NT2/D1 (cell line): ENCODE data around the gene EMC1.
"Not testable (repeated sequence)": the region's sequence is repeated elsewhere in the genome, so short reads cannot be mapped to it uniquely, and the experiment has no call there.

Experiments used
- DNase-seq: peaks from one replicate; pipeline ENCODE4 v3.0.0-alpha.2; 2011; ENCODE audit warnings: low read depth, low spot score
- H3K27me3 ChIP-seq: 2 replicates; pipeline ENCODE4 v1.6.0; 2011; ENCODE audit warnings: mild to moderate bottlenecking; ENCODE audit not compliant: insufficient read length, insufficient read depth
- H3K36me3 ChIP-seq: 2 replicates; pipeline ENCODE4 v1.6.1; 2011; ENCODE audit warnings: mild to moderate bottlenecking, low read length, mixed read lengths; ENCODE audit not compliant: insufficient read depth, insufficient read length
- H3K4me1 ChIP-seq: 2 replicates; pipeline ENCODE4 v1.5.1; 2011; ENCODE audit not compliant: insufficient read depth, insufficient read length
- H3K4me3 ChIP-seq: 2 replicates; pipeline ENCODE4 v1.5.1; 2011; ENCODE audit warnings: low read depth; ENCODE audit not compliant: insufficient read length
- H3K9ac ChIP-seq: 2 replicates; pipeline ENCODE4 v1.6.0; 2011; ENCODE audit warnings: low read depth; ENCODE audit not compliant: insufficient read length
- H3K9me3 ChIP-seq: 2 replicates; pipeline ENCODE4 v1.5.1; 2011; ENCODE audit warnings: mild to moderate bottlenecking, low read length; ENCODE audit not compliant: insufficient read depth
- SUZ12 ChIP-seq: IDR thresholded peaks from 2 replicates; pipeline ENCODE4 v1.6.1; 2011; ENCODE audit not compliant: insufficient read length, insufficient read depth; ENCODE audit errors: extremely low read depth
- YY1 ChIP-seq: IDR thresholded peaks from 2 replicates; pipeline ENCODE4 v1.6.1; 2011; ENCODE audit not compliant: insufficient read length, insufficient read depth
- ZNF274 ChIP-seq: IDR thresholded peaks from 2 replicates; pipeline ENCODE4 v1.6.1; 2011; ENCODE audit warnings: mild to moderate bottlenecking, low read depth, low read length

The EMC1 gene

DNA sequence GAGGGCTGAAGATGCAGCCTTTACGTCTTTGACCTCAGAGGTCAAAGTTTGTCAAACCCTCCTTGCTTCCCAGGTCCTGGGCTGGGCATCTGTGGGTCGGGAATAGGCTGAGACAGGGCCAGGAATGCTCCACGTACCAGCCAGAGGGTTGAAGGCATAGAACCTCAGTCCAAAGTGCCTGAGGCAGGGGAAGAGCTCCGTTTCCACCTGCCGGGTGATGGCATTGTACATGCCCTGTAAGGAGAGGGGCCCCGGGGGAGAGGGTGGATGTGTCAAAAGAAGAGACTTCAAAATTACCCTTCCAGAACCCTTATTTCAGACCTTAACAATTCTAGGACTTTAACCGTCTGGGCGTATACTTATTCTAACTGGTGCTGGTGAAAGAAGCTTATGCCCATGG lies 33.6 kb upstream of the EMC1 start:
- no peaks in the 10 kb centered on the region for H3K4me1 ChIP-seq
- TF ChIP-seq ZNF274: no peak
- no peak for DNase-seq
- H3K36me3 ChIP-seq: no peaks in the 10 kb centered on the region
- no peak overlapping the region for H3K4me3 ChIP-seq
- H3K27me3 ChIP-seq: no peaks in the 10 kb centered on the region
- no peaks in the 10 kb centered on the region for H3K9me3 ChIP-seq
- H3K9ac ChIP-seq: no peak overlapping the region

- no peaks in the 10 kb centered on the region for H3K9me3 ChIP-seq
- H3K27me3 ChIP-seq: no peaks in the 10 kb centered on the region
- no peaks in the 10 kb centered on the region for H3K4me1 ChIP-seq
- H3K36me3 ChIP-seq: no peaks in the 10 kb centered on the region
- DNase-seq: no peak
- no peak for TF ChIP-seq YY1
- no peak for TF ChIP-seq ZNF274
- TF ChIP-seq SUZ12: no peak
- no peak overlapping the region for H3K4me3 ChIP-seq
- H3K9ac ChIP-seq: no peak overlapping the region
Measured at GRCh38 chr1:19283891-19284290, 32.6 kb upstream of the EMC1 start.

- H3K4me3 ChIP-seq: no peak overlapping the region
- DNase-seq: no peak
- H3K27me3 ChIP-seq: no peaks in the 10 kb centered on the region
- TF ChIP-seq ZNF274 (no peak), SUZ12 (no peak), YY1 (no peak)
- H3K4me1 ChIP-seq: no peaks in the 10 kb centered on the region
- H3K9me3 ChIP-seq: no peaks in the 10 kb centered on the region
- H3K9ac ChIP-seq: no peak overlapping the region
- no peaks in the 10 kb centered on the region for H3K36me3 ChIP-seq
Measured at GRCh38 chr1:19274636-19275035, 23.3 kb upstream of the EMC1 start.

GRCh38 chr1:19273844-19274531 lies 22.7 kb upstream of the EMC1 start:
- not testable (repeated sequence) for H3K27me3 ChIP-seq, H3K9ac ChIP-seq, DNase-seq, H3K4me1 ChIP-seq, H3K4me3 ChIP-seq, H3K9me3 ChIP-seq, H3K36me3 ChIP-seq

GRCh38 chr1:19273106-19273843 lies 22.0 kb upstream of the EMC1 start:
- Histone ChIP-seq H3K4me1 (no peaks in the 10 kb centered on the region), H3K9me3 (no peaks in the 10 kb centered on the region), H3K4me3 (no peak overlapping the region), H3K27me3 (no peaks in the 10 kb centered on the region), H3K9ac (no peak overlapping the region), H3K36me3 (no peaks in the 10 kb centered on the region)
- no peak for TF ChIP-seq YY1
- no peak for TF ChIP-seq SUZ12
- TF ChIP-seq ZNF274: no peak
- DNase-seq: no peak

DNA sequence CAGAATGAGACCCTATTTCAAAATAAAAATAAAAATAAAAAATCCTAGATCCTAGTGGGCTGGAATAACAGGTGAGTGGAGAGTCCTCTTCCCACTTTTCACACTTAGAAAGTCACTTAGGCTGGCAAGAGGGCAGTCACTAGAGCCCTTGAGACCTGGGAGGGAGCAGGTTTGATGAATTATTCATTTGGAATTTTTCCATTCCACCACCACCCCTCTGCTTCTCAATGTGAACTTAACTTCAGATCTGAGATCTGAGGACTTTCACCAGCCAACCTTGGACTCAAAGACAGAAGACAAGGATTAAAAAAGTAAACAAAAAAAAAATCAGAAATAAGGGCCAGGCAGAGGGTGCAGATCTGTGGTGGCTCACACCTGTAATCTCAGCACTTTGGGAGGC lies 20.7 kb upstream of the EMC1 start:
- H3K9ac ChIP-seq: no peak overlapping the region
- DNase-seq: no peak
- no peak for TF ChIP-seq SUZ12
- TF ChIP-seq ZNF274: no peak
- TF ChIP-seq YY1: no peak
- H3K27me3 ChIP-seq: no peaks in the 10 kb centered on the region
- no peaks in the 10 kb centered on the region for H3K36me3 ChIP-seq
- H3K9me3 ChIP-seq: no peaks in the 10 kb centered on the region
- no peaks in the 10 kb centered on the region for H3K4me1 ChIP-seq
- no peak overlapping the region for H3K4me3 ChIP-seq

DNA sequence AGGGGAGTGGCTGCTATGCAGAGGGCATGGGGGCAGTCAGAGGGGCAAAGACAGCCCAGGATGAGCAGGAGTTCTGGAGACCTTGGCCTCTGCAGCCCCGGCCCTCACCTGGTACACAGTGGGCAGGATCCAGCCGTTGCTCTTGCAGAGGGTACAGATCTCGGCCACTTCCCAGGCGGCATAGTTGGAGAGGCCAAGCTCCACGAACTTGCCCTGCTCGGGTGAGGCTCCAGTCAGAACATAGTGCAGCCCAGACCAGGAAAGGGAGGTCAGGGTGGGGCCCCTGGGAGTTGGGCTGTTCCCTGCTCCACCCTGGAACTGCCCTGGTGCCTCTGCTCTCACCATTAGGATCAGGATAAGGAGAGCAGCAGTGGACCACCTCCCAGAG lies 19.0 kb upstream of the EMC1 start:
- H3K36me3 ChIP-seq, H3K9me3 ChIP-seq, H3K4me1 ChIP-seq, H3K9ac ChIP-seq, DNase-seq, H3K27me3 ChIP-seq, H3K4me3 ChIP-seq: not testable (repeated sequence)

- H3K27me3 ChIP-seq, H3K4me1 ChIP-seq, H3K9ac ChIP-seq, H3K36me3 ChIP-seq, H3K9me3 ChIP-seq, DNase-seq, H3K4me3 ChIP-seq: not testable (repeated sequence)
Measured at GRCh38 chr1:19269427-19270342, 18.4 kb upstream of the EMC1 start.
